Duodenal mucosa (tissue), 2 donors: ENCODE measurements around the gene AVPR1B.
"Not testable (repeated sequence)": the region's sequence is repeated elsewhere in the genome, so short reads cannot be mapped to it uniquely, and the experiment has no call there.

Experiments
- H3K27ac ChIP-seq: one replicate; pipeline ENCODE4 v1.7.0; 2013; ENCODE audit warnings: low read depth, low read length
- H3K27me3 ChIP-seq, 2 donors: one replicate each; pipeline ENCODE4 v1.7.0; 2013; ENCODE audit warnings: low read length in 2 of 2, control low read depth in 1 of 2; ENCODE audit not compliant: insufficient read depth in 2 of 2, control insufficient read depth in 1 of 2
- H3K36me3 ChIP-seq, 2 donors: one replicate each; pipeline ENCODE4 v1.7.0; 2013; ENCODE audit warnings: low read length in 2 of 2, control low read depth in 1 of 2; ENCODE audit not compliant: insufficient read depth in 2 of 2, control insufficient read depth in 1 of 2
- H3K4me1 ChIP-seq, 2 donors: one replicate each; pipeline ENCODE4 v1.7.0; 2013; ENCODE audit warnings: low read length in 2 of 2, control low read depth in 1 of 2; ENCODE audit not compliant: insufficient read depth in 2 of 2, control insufficient read depth in 1 of 2
- H3K4me3 ChIP-seq, 2 donors: one replicate each; pipeline ENCODE4 v1.7.0; 2013; ENCODE audit warnings: low read length in 2 of 2, low read depth in 1 of 2
- H3K9ac ChIP-seq, 2 donors: one replicate each; pipeline ENCODE4 v1.7.0; 2013; ENCODE audit warnings: low read length in 2 of 2, low read depth in 1 of 2
- H3K9me3 ChIP-seq, 2 donors: one replicate each; pipeline ENCODE4 v1.7.0; 2013; ENCODE audit warnings: low read length in 2 of 2, control low read depth in 1 of 2; ENCODE audit not compliant: control insufficient read depth in 1 of 2

AVPR1B gene

DNA sequence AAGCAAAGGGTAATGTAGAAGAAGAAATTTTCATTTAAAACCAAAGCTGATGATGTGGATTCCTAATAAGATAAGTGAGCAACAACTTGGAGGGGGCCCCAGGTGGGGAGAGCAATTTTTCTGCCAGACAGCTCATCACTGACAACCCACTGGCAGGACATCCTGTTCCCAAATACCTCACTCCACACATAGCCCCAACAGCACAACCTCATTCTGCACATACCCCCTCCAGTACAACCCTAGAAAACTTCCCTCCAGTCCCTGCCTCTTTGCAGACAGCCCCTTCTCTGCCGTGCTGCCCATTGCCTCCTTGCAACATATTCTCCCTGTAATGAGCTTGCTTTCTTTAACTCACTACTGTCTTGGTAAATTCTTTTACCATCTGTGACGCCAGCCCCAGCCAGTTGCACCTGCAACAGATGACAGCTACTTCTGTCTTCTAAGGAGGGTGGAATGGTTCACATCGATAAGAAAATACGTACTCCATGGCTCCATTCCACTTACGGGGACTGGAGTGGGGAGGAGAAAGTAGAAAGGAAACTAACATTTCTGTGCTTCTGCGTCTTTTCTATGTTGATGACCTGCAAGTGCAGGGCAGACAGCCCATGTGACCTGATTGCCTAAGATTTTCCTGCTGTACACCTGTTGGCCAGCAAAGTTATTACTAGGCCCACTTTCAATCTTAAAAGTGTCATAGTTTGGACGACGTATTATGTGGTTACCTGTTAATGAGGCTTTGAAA, 49.5 kb downstream of the AVPR1B start:
- H3K4me3 ChIP-seq: no peak overlapping the region
- no peaks in the 10 kb centered on the region for H3K9me3 ChIP-seq
- no peak overlapping the region for H3K27ac ChIP-seq

GRCh38 chr1:206066479-206067171, 50.6 kb downstream of the AVPR1B start:
- Histone ChIP-seq H3K36me3 (no peaks in the 10 kb centered on the region), H3K4me3 (no peak overlapping the region), H3K4me1 (peaks cover 6 to 8% of the 10 kb centered on the region in 2 donors), H3K27me3 (no peaks in the 10 kb centered on the region), H3K9ac (no peak overlapping the region), H3K9me3 (no peaks in the 10 kb centered on the region), H3K27ac (no peak overlapping the region)

More for the DNA sequence above, 49.5 kb downstream of the AVPR1B start:
- Histone ChIP-seq H3K4me1 (peaks cover 6 to 8% of the 10 kb centered on the region in 2 donors), H3K36me3 (no peaks in the 10 kb centered on the region), H3K9ac (no peak overlapping the region), H3K27me3 (no peaks in the 10 kb centered on the region)

GRCh38 chr1:206065547-206066145, 51.5 kb downstream of the AVPR1B start:
- no peak overlapping the region for H3K4me3 ChIP-seq
- H3K27me3 ChIP-seq: no peaks in the 10 kb centered on the region
- H3K9me3 ChIP-seq: no peaks in the 10 kb centered on the region
- H3K27ac ChIP-seq: no peak overlapping the region
- peaks cover 6 to 8% of the 10 kb centered on the region in 2 donors for H3K4me1 ChIP-seq
- H3K9ac ChIP-seq: no peak overlapping the region
- no peaks in the 10 kb centered on the region for H3K36me3 ChIP-seq

DNA sequence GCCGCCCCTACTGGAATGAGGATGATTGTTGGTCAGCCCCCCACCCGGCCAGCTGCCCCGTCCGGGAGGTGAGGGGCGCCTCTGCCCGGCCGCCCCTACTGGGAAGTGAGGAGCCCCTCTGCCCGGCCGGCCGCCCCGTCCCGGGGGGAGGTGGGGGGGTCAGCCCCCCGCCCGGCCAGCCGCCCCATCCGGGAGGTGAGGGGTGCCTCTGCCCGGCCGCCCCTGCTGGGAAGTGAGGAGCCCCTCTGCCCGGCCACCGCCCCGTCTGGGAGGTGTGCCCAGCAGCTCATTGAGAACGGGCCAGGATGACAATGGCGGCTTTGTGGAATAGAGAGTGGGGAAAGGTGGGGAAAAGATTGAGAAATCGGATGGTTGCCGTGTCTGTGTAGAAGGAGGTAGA, 52.7 kb downstream of the AVPR1B start:
- not testable (repeated sequence) for H3K27me3 ChIP-seq, H3K4me3 ChIP-seq, H3K4me1 ChIP-seq, H3K9me3 ChIP-seq, H3K36me3 ChIP-seq, H3K27ac ChIP-seq, H3K9ac ChIP-seq

GRCh38 chr1:206064001-206064400, 53.2 kb downstream of the AVPR1B start:
- not testable (repeated sequence) for H3K4me1 ChIP-seq, H3K9me3 ChIP-seq, H3K9ac ChIP-seq, H3K27me3 ChIP-seq, H3K27ac ChIP-seq, H3K4me3 ChIP-seq, H3K36me3 ChIP-seq

DNA sequence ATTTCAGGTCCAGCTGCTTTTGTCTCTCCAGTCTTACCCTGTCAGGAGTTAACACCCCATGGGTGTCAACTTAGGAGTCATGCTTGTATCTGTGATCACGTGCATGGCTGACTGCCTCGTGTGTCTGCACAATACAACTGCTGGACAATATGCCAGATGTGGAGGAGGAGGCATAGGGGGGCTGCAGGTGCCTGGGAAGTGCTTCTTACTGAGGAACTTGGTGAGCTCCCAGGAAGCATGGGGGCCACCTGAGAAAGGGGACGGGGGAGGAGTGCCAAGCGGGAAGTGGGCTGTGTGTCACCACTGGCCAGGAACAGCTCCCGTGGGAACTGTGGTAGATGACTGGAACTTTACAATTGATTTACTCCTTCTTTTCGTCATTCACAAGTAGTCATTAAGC, 54.7 kb downstream of the AVPR1B start:
- H3K4me1 ChIP-seq: peaks cover under 1 to 6% of the 10 kb centered on the region in 2 donors
- H3K27ac ChIP-seq: no peak overlapping the region
- no peaks in the 10 kb centered on the region for H3K9me3 ChIP-seq

DNA sequence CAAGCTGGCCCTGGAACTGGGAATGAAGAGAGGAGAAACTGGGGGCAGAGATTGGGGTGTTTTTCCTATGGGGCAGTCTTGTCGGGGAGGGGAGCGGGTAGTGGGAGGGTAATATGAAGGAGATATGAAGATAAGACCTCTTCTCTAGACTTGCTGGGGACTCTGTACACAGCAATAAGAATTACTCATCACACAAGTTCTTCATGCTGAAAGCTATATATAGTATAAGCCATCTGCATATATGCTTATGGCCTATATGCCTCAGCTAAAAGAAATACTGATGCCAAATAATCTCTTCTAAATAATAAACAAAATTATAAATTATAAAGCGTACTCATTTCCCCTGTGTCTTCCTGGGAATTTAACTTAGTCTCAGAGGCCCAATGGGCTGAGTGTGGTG, 56.3 kb downstream of the AVPR1B start:
- Histone ChIP-seq H3K4me1 (no peaks in the 10 kb centered on the region), H3K36me3 (no peaks in the 10 kb centered on the region), H3K27ac (no peak overlapping the region), H3K9me3 (no peaks in the 10 kb centered on the region), H3K27me3 (no peaks in the 10 kb centered on the region), H3K4me3 (no peak overlapping the region), H3K9ac (no peak overlapping the region)

More for the DNA sequence above, 54.7 kb downstream of the AVPR1B start:
- no peaks in the 10 kb centered on the region for H3K36me3 ChIP-seq
- H3K9ac ChIP-seq: no peak overlapping the region
- no peaks in the 10 kb centered on the region for H3K27me3 ChIP-seq
- no peak overlapping the region for H3K4me3 ChIP-seq
